Measurements from ENCODE around the gene PPP1R1A.

DNA sequence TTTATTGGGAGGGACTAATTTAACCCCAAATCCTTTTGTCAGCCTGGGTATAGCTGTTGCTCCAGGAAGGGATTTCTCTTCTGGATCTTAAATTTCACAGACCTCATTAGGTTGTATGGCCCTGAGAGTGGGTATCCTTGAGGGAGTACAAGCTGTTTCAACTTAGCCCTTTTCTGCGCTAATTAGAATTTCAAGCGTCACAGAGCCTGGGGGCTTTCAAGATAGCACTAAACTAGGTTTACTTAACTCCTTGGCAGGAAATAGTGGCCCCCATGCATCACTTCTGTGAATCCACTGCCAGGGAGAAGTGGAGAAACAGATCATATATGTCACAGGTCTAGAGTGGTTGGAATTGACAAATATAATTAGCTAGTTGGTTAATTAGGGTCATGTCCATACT, 44.9 kb downstream of the PPP1R1A start:
- TF ChIP-seq, protein P1, sequence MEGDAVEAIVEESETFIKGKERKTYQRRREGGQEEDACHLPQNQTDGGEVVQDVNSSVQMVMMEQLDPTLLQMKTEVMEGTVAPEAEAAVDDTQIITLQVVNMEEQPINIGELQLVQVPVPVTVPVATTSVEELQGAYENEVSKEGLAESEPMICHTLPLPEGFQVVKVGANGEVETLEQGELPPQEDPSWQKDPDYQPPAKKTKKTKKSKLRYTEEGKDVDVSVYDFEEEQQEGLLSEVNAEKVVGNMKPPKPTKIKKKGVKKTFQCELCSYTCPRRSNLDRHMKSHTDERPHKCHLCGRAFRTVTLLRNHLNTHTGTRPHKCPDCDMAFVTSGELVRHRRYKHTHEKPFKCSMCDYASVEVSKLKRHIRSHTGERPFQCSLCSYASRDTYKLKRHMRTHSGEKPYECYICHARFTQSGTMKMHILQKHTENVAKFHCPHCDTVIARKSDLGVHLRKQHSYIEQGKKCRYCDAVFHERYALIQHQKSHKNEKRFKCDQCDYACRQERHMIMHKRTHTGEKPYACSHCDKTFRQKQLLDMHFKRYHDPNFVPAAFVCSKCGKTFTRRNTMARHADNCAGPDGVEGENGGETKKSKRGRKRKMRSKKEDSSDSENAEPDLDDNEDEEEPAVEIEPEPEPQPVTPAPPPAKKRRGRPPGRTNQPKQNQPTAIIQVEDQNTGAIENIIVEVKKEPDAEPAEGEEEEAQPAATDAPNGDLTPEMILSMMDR (IDR thresholded peaks at IDR 0.05): no peak
- no peak for TF ChIP-seq POLR2A (IDR thresholded peaks at IDR 0.05)
